Mammary epithelial cell (primary cell): Measurements from ENCODE around the gene PDE1C.

Experiments
- CTCF ChIP-seq, 2 donors: IDR thresholded peaks in 1 of 2; conservative IDR thresholded peaks in 1 of 2; 2 replicates each; pipeline ENCODE4 v1.5.1; 2011 to 2012; ENCODE audit warnings: inconsistent platforms in 2 of 2, low read length in 2 of 2, mild to moderate bottlenecking in 2 of 2, control low read depth in 1 of 2, low read depth in 1 of 2; ENCODE audit not compliant: insufficient read depth in 1 of 2; ENCODE audit errors: extremely low read depth in 1 of 2
- EZH2 ChIP-seq: IDR thresholded peaks from 2 replicates; pipeline ENCODE4 v1.6.1; 2012; ENCODE audit warnings: low read length, inconsistent platforms, borderline replicate concordance

- TF ChIP-seq CTCF (conservative IDR thresholded peaks at IDR 0.05 in 1 of 2, IDR thresholded peaks at IDR 0.05 in 1 of 2; ENCODE audit: extremely low read depth in 1 of 2, insufficient read depth in 1 of 2, low read depth in 1 of 2, low read length in 2 of 2) (no peak), EZH2 (no peak)
Measured at GRCh38 chr7:32079510-32079909, 9.3 kb upstream of the PDE1C start.
